ENCODE data around the gene ITIH5.

The ITIH5 gene

DNA sequence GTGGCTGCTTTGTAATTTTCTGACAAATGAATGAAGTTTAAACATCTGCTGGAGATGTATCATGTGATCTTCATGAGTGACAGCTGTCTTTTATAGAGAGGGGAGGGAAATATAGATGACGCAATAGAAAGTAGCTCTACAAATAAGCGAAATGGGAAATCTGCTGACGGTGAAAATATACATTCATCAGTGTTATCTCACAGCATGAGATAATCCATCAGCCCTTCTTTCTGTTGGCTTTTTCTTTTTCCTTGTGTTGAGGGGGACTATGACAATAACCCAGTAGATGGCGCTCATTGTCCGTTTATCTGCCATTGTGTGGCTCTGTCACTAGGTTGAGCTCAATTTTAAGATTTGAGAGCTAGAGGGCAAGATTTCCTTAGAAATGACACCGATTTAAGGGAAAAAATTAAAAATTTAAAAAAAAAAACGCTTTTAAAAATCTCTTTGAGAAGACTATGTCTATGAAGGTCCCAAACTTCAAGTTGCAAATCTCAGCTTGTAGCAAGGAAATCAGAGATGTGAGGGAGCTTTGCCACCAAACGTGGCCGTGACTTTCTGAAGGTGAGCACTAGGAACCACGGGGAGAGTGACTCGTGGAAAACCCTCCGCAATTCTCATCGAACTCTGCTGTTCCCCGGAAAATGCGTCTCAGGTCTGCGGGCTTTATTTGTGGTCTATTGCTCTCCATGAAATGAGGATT lies 141.3 kb downstream of the ITIH5 start:
- peak; percentile 72 to 86 (median 79) for DNase-seq
- Histone ChIP-seq H3K9me3 (ENCODE audit: control extremely low read depth in 1 of 5, control insufficient read depth in 4 of 5, insufficient read depth in 2 of 5, low read depth in 1 of 5, low read length in 4 of 5) (no peaks in the 10 kb centered on the region), H3K4me3 (ENCODE audit: control insufficient read depth in 1 of 7, extremely low read depth in 1 of 7, insufficient read depth in 4 of 7, low read depth in 2 of 7, low read length in 6 of 7) (no peak overlapping the region), H3K4me1 (ENCODE audit: control extremely low read depth in 1 of 4, control insufficient read depth in 4 of 4, insufficient read depth in 4 of 4, low read length in 3 of 4) (no peaks in the 10 kb centered on the region), H3K27ac (ENCODE audit: insufficient read depth in 1 of 2, low read depth in 1 of 2, low read length in 2 of 2, poor library complexity in 1 of 2, severe bottlenecking in 2 of 2) (no peak overlapping the region), H3K36me3 (ENCODE audit: control insufficient read depth in 4 of 4, insufficient read depth in 4 of 4, low read length in 3 of 4) (no peaks in the 10 kb centered on the region), H3K27me3 (replicated peaks in 2 of 5; ENCODE audit: control insufficient read depth in 4 of 5, insufficient read depth in 5 of 5, low read length in 4 of 5) (peaks cover 0 to 32% (median 8%) of the 10 kb centered on the region in 5 experiments)
- ChIA-PET CTCF (interaction anchor here (0.6 to 4.1 kb wide), 15 partner anchors 10 to 1789 kb away, joined by 3 to 30 read pairs (median 5); no protein-coding TSS in a partner anchor), POLR2A (no interaction called here)
- 88% methylated on average over 9 of the region's 16 CpGs for WGBS (ENCODE audit: insufficient coverage)

DNA sequence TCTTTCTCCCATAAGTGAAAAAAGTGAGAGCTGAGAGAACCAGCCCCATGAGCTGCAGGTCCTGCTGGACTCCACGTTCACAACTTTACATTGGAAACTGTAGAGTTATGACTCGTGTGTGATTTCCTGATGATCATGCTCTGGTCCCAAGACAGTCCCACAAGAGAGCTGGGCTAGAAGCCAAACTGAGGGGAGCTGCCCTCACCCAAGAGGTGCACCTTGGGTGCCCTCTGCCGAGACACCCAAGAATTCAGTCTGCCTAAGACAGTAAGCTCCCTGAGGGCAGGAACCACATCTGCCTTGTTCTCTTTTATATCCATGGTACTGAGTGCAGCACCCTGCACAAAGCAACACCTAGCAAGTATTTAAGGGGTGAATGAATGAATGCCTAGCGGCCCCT lies 143.1 kb downstream of the ITIH5 start:
- no peak overlapping the region for H3K27ac ChIP-seq (ENCODE audit: insufficient read depth in 1 of 2, low read depth in 1 of 2, low read length in 2 of 2, poor library complexity in 1 of 2, severe bottlenecking in 2 of 2)

DNA sequence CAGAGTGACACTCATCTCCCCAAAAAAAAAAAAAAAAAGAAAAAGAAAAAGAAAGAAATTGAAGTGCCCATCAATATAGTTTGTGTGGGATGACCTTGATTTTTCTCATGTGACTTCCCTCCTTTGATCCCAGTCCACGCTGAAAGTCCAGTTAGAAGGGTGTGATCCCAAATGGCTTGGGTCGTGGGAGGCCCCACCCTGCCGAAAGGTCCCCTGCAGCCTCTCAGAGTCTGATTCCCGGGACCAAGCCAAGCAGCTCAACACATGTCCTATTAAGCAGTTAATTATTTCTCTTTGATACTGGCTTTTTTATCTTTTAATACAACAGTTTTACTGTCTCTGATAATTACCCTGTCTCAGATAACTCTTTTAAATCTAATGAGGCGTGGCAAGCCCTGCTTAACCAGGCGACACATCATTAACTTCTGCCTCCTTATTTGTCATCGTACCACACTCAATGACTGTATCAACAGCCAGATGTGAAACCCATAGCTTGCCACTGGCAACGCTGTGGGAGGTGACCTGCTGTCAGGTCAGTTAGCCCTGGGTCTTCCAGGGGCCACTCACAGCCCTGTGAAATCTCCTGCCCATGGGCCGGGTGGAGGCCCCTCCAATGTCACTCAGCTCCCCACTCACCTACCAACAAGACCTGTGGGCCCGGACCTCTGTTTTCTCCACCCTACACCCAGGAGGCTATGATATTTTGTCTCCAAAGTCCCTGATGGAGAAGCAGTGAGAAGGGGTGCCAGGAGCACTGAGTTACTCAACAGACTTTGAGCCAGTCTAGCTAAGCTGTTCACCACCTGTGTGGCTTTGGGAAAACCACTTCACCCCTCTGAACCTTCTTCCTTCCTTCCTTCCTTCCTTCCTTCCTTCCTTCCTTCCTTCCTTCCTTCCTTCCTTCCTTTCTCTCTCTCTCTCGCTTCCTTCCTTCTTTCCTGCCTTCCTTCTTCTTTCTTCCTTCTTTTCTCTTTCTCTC lies 146.0 kb downstream of the ITIH5 start:
- Histone ChIP-seq H3K4me1 (ENCODE audit: control extremely low read depth in 1 of 4, control insufficient read depth in 4 of 4, insufficient read depth in 4 of 4, low read length in 3 of 4) (no peaks in the 10 kb centered on the region), H3K9me3 (ENCODE audit: control extremely low read depth in 1 of 5, control insufficient read depth in 4 of 5, insufficient read depth in 2 of 5, low read depth in 1 of 5, low read length in 4 of 5) (no peaks in the 10 kb centered on the region), H3K27ac (ENCODE audit: insufficient read depth in 1 of 2, low read depth in 1 of 2, low read length in 2 of 2, poor library complexity in 1 of 2, severe bottlenecking in 2 of 2) (no peak overlapping the region), H3K27me3 (replicated peaks in 2 of 5; ENCODE audit: control insufficient read depth in 4 of 5, insufficient read depth in 5 of 5, low read length in 4 of 5) (peaks cover 0 to 6% (median 0%) of the 10 kb centered on the region in 5 experiments), H3K4me3 (ENCODE audit: control insufficient read depth in 1 of 7, extremely low read depth in 1 of 7, insufficient read depth in 4 of 7, low read depth in 2 of 7, low read length in 6 of 7) (no peak overlapping the region), H3K36me3 (ENCODE audit: control insufficient read depth in 4 of 4, insufficient read depth in 4 of 4, low read length in 3 of 4) (no peaks in the 10 kb centered on the region)
- DNase-seq: no peak
- 95% methylated on average over 9 of the region's 11 CpGs for WGBS (ENCODE audit: insufficient coverage)
- ChIA-PET CTCF (interaction anchor here (0.7 to 5.0 kb wide), 3 partner anchors 9 to 166 kb away, joined by 3 to 26 read pairs (median 3); no protein-coding TSS in a partner anchor), POLR2A (no interaction called here)

More for the DNA sequence above, 143.1 kb downstream of the ITIH5 start:
- H3K9me3 ChIP-seq (ENCODE audit: control extremely low read depth in 1 of 5, control insufficient read depth in 4 of 5, insufficient read depth in 2 of 5, low read depth in 1 of 5, low read length in 4 of 5): no peaks in the 10 kb centered on the region
- H3K4me3 ChIP-seq (ENCODE audit: control insufficient read depth in 1 of 7, extremely low read depth in 1 of 7, insufficient read depth in 4 of 7, low read depth in 2 of 7, low read length in 6 of 7): no peak overlapping the region
- CTCF ChIA-PET: interaction anchor here (1.1 to 5.0 kb wide), 3 partner anchors 12 to 1779 kb away, joined by 3 to 30 read pairs (median 26); no protein-coding TSS in a partner anchor
- H3K36me3 ChIP-seq (ENCODE audit: control insufficient read depth in 4 of 4, insufficient read depth in 4 of 4, low read length in 3 of 4): no peaks in the 10 kb centered on the region
- no peak for DNase-seq
- peaks cover 0 to 18% (median 4%) of the 10 kb centered on the region in 5 experiments for H3K27me3 ChIP-seq (replicated peaks in 2 of 5; ENCODE audit: control insufficient read depth in 4 of 5, insufficient read depth in 5 of 5, low read length in 4 of 5)
- POLR2A ChIA-PET: no interaction called here
- 81% methylated on average over 4 of the region's 4 CpGs for WGBS (ENCODE audit: insufficient coverage)
- no peaks in the 10 kb centered on the region for H3K4me1 ChIP-seq (ENCODE audit: control extremely low read depth in 1 of 4, control insufficient read depth in 4 of 4, insufficient read depth in 4 of 4, low read length in 3 of 4)

DNA sequence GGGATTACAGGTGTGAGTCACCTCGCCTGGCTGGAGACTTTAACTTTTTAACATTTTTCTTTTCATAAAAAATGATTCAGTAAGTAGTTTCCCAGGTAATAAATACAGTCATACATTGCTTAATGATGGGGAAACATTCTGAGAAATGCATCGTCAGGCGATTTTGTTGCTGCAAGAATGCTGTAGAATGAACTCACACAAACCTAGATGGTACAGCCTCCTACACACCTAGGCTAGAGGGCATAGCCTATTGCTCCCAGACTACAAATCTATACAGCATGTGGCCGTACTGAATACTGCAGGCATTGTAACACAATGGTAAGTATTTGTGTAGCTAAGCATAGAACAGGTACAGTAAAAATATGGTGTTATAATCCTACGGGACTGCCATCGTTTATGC lies 147.4 kb downstream of the ITIH5 start:
- Histone ChIP-seq H3K27ac (ENCODE audit: insufficient read depth in 1 of 2, low read depth in 1 of 2, low read length in 2 of 2, poor library complexity in 1 of 2, severe bottlenecking in 2 of 2) (no peak overlapping the region), H3K4me3 (ENCODE audit: control insufficient read depth in 1 of 7, extremely low read depth in 1 of 7, insufficient read depth in 4 of 7, low read depth in 2 of 7, low read length in 6 of 7) (no peak overlapping the region), H3K36me3 (ENCODE audit: control insufficient read depth in 4 of 4, insufficient read depth in 4 of 4, low read length in 3 of 4) (no peaks in the 10 kb centered on the region), H3K9me3 (ENCODE audit: control extremely low read depth in 1 of 5, control insufficient read depth in 4 of 5, insufficient read depth in 2 of 5, low read depth in 1 of 5, low read length in 4 of 5) (no peaks in the 10 kb centered on the region), H3K4me1 (ENCODE audit: control extremely low read depth in 1 of 4, control insufficient read depth in 4 of 4, insufficient read depth in 4 of 4, low read length in 3 of 4) (no peaks in the 10 kb centered on the region), H3K27me3 (replicated peaks in 2 of 5; ENCODE audit: control insufficient read depth in 4 of 5, insufficient read depth in 5 of 5, low read length in 4 of 5) (peaks cover 0 to 6% (median 0%) of the 10 kb centered on the region in 5 experiments)
- DNase-seq: no peak
- WGBS (ENCODE audit: insufficient coverage): 90% methylated on average over 2 of the region's 6 CpGs
- ChIA-PET POLR2A (no interaction called here), CTCF (no interaction called here)

DNA sequence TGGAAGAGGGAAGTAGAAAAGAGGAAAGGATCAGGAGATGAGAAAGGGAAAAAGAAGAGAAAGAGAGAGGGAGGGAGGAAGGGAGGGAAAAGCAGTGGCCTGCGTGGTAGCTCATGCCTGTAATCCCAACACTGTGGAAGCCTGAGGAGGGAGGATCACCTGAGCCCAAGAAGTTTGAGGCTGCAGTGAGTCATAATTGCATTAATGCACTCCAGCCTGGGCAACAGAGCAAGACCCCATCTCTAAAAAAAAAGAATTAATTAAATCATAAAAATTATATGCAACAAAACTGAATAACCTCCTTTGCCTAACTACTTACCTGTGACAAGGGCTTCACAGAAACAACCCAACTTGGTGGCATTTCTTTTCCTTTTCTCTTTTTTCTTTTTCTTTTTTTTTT lies 148.1 kb downstream of the ITIH5 start:
- no peak overlapping the region for H3K4me3 ChIP-seq (ENCODE audit: control insufficient read depth in 1 of 7, extremely low read depth in 1 of 7, insufficient read depth in 4 of 7, low read depth in 2 of 7, low read length in 6 of 7)
- no peak overlapping the region for H3K27ac ChIP-seq (ENCODE audit: insufficient read depth in 1 of 2, low read depth in 1 of 2, low read length in 2 of 2, poor library complexity in 1 of 2, severe bottlenecking in 2 of 2)
- no peak for DNase-seq
- peaks cover 0 to 4% (median 0%) of the 10 kb centered on the region in 5 experiments for H3K27me3 ChIP-seq (replicated peaks in 2 of 5; ENCODE audit: control insufficient read depth in 4 of 5, insufficient read depth in 5 of 5, low read length in 4 of 5)
- 100% methylated on average over 1 of the region's 1 CpG for WGBS (ENCODE audit: insufficient coverage)
- no peaks in the 10 kb centered on the region for H3K9me3 ChIP-seq (ENCODE audit: control extremely low read depth in 1 of 5, control insufficient read depth in 4 of 5, insufficient read depth in 2 of 5, low read depth in 1 of 5, low read length in 4 of 5)
- H3K36me3 ChIP-seq (ENCODE audit: control insufficient read depth in 4 of 4, insufficient read depth in 4 of 4, low read length in 3 of 4): no peaks in the 10 kb centered on the region
- ChIA-PET CTCF (no interaction called here), POLR2A (no interaction called here)
- H3K4me1 ChIP-seq (ENCODE audit: control extremely low read depth in 1 of 4, control insufficient read depth in 4 of 4, insufficient read depth in 4 of 4, low read length in 3 of 4): no peaks in the 10 kb centered on the region

DNA sequence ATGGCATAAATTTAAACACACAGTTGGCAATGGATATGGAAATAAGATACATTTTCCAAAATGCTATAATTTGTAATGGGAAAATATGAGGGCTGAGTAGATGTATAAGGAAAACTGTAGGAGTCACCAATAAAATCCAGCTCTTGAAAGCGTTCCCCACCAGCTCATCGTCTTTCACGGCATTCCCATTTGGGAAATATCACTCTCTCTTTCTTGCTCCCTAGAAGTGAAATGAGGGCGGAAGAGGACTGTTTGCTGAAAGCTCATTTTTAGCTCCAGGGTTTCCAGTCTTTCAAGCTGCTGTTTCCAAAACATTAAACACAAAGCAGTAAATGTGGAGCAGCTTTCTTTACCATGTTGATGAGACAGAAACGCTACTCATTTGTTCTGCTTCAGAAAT lies 151.3 kb downstream of the ITIH5 start:
- Histone ChIP-seq H3K9me3 (ENCODE audit: control extremely low read depth in 1 of 5, control insufficient read depth in 4 of 5, insufficient read depth in 2 of 5, low read depth in 1 of 5, low read length in 4 of 5) (peaks cover 0 to 8% (median 0%) of the 10 kb centered on the region in 5 experiments), H3K27ac (ENCODE audit: insufficient read depth in 1 of 2, low read depth in 1 of 2, low read length in 2 of 2, poor library complexity in 1 of 2, severe bottlenecking in 2 of 2) (no peak overlapping the region), H3K36me3 (ENCODE audit: control insufficient read depth in 4 of 4, insufficient read depth in 4 of 4, low read length in 3 of 4) (no peaks in the 10 kb centered on the region), H3K27me3 (replicated peaks in 2 of 5; ENCODE audit: control insufficient read depth in 4 of 5, insufficient read depth in 5 of 5, low read length in 4 of 5) (peaks cover 0 to 3% (median 0%) of the 10 kb centered on the region in 5 experiments), H3K4me3 (ENCODE audit: control insufficient read depth in 1 of 7, extremely low read depth in 1 of 7, insufficient read depth in 4 of 7, low read depth in 2 of 7, low read length in 6 of 7) (no peak overlapping the region), H3K4me1 (ENCODE audit: control extremely low read depth in 1 of 4, control insufficient read depth in 4 of 4, insufficient read depth in 4 of 4, low read length in 3 of 4) (no peaks in the 10 kb centered on the region)
- POLR2A ChIA-PET: no interaction called here
- WGBS (ENCODE audit: insufficient coverage): 100% methylated on average over 3 of the region's 5 CpGs
- CTCF ChIA-PET: interaction anchor here (1.4 to 2.0 kb wide), 2 partner anchors 10 to 107 kb away, joined by 5 read pairs; no protein-coding TSS in a partner anchor
- no peak for DNase-seq
